ENCODE measurements around the gene NR2F2.

Gene NR2F2

DNA sequence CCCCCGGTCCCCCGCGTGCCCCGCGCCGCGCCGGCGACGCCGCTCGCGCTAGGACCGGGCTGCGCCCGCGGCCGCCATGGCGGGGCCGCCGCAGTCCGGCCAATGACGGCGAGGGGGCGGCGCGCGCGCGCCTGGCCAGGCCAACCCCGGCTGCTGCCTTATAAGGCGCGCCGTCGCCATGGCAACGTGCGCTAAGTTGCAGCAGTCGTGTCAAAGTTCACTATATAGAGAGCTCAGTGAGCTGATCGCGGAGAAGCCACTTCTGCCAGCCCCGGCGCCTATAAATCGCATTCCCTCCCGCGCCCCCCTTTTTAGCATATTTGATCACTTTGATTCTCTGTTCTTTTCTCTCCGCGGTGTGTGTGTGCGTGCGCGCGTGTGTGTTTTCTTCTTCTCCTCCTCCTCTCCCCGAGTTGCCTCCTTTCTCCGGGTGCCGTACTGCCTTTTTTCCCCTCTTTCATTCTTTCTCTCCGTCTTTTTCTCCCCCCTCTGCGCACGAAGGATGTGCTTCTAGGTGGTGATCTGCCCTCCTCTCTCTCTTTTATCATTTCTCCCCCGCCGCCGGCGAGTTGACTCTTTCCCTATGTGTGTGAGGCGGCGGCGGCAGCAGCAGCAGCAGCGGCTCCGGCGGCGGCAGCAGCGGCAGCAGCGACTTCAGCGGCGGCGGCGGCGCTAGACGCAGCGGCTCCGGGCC, at the start of gene NR2F2:
TSS of gene NR2F2 (plus strand) at position 251 of the 694 bp plus-strand sequence. CDS start 1,406 bp downstream, outside the sequence.
- DNase-seq, result peak; percentile 5

DNA sequence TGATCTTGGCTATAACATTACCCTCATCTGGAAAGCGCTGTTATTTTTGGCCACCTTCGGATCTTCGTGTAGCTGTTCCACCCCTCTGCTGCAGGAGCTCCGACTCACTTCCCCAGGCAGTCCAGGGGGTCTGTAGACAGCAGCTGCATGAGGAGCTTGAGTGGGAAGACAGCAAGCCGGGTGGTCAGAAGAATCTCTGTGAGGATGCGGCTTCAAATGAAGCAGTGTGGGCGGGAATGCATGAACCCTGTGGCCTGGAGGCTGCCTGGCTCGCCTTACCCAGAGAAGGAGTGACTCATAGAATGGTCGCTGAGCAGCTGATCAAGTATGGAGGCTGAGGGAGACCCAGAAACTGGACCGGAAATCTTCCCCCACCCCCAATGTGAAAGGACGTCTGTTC, 45.2 kb upstream of the NR2F2 start:
- no peak for DNase-seq

DNA sequence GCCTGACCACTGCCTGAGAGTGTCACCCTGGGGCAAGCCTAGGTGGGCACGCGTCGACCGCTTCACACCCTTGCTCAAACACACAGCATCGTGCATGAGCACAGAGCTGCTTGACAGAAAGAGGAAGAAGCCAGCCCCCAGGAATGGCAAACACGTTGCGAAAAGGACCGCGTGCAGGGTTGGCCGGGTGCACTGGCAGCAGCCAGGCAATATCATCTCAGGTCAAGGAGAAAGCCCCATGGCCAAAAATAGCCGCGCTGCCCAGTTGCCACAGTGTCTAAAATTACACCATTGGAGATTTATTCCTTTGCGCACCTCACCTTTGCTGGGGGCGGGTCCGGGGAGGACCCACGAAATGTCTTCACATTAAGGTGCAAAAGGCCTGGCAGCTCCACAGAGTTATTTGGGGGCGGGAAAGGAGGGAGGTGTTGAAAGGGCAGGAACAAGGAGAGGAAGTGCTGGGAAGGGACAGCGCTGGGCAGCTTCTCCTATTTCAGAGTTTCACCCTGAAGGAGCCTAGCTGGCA, 44.7 kb upstream of the NR2F2 start:
- DNase-seq, result no peak

DNA sequence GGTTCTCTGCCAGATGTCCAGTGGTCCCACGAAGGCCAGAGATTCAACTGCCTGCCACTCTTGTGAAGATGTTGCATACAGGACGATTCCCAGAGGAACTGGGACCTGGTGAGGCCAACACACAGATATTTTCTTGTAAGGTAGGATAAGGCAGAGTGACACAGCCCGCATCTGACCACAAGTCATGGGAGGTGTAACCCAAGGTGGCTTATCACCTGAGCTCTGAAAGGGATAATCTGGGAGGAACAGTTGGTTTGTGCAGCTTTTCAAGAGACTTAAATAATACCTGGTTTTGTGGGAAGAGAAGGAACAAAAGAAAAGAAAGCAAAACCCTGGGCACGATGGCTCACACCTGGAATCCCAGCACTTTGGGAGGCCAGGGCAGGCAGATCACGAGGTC, 39.8 kb upstream of the NR2F2 start:
- DNase-seq, result no peak

DNA sequence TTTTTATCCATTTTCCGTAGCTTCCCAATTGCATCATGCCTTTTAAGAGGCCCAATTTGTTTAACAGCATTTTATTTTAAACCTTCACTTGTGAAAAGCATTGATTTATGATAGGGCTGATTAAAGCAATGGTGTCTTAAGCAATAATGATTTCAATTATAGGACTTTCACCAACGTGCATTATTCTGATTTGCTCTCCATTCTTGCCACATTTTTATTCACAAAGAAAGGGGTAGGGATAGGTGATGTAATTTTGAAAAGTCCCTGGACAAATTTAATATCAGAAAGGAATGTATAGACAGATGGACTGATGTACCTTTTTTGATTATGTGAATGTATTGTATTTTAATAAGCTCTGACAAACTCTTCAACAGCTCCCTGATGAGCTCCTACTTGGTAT, 37.9 kb upstream of the NR2F2 start:
- no peak for DNase-seq

DNA sequence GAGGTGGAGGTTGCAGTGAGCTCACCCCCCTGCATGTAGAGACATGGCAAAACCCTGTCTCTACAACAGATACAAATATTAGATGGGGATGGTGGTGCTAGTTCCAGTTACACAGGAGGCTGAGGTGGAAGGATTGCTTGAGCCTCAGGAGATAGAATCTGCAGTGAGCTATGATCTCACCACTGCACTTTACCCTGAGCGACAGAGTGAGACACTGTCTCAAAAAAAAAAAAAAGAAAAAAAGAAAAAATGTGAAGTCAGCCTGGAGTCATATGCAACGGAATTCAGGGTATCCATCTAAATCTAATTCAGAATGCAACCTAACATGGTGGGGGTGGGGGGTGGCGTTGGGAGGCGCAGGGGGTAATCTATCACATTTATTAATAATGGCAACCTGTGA, 37.1 kb upstream of the NR2F2 start:
- DNase-seq, result no peak

DNA sequence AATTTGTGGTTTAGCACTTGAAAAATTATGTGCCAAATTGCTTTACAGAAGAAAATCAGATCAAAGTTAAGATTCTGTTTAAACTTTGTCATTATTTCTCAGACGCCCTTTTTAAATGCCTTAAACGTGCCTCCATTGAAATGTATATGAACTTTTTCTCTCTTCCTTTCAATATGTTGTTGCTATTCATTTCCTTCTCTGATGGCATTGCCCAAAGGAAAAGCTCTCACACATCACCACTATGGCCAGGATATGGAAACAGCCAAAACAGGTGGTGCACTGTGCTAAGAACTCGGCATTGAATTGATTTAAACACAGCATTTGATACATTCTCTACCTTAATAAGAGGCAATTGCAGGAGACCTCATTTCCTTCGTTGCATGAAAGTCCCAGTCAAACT, 35.7 kb upstream of the NR2F2 start:
- no peak for DNase-seq

DNA sequence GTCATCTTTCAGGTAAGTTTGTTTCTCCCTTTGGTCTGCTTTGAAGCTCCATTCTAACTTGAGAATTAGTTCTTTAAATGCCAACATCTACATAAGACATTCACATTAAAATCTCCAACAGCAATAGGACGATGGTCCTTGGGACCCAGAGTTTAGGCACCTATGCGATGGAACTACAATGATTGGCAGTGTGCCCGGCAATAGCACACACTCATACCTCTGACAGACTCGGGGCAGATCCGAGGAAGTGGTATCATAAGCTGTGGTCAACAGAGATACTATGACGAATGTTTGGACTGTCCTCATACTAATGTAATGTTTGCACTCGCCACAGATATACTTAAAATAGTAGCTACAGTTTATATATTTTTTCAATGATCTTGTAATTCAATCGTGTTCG, 34.2 kb upstream of the NR2F2 start:
- no peak for DNase-seq

DNA sequence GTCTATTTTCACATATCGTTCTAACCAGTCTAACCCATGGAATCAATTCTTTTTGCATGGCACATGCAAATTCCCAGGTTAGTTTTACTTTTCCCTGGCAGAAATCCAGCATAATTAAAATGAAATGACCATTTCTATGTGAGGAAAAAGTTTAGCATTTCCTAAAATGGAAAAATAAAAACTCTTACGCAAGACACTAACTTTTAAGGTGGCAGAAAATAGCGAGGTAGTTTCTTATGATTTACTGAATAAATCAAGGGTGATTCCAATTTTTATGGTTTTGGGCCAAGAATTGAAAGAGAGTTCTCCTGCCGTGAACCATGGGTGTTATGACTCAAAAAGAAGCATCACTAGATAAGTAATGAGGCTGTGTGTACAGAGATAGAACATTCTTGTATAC, 32.7 kb upstream of the NR2F2 start:
- no peak for DNase-seq

DNA sequence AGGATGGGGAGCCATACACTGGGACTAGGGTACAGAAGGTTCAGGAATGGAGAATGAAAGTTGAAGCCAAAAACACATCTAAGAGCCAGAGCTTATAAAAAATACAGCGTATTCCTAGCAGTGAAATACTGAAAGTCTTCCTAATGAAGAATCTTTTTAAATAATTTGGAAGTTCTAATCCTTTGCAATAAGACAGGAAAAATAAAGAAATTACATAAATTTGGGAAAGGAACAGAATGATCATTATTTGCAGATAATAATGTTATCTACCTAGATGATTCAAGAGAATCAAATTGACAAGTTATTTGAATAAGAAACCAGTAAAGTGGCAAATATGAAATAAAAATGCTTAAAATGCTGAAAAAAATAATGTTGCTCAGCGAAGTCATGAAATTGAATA, 32.3 kb upstream of the NR2F2 start:
- no peak for DNase-seq

DNA sequence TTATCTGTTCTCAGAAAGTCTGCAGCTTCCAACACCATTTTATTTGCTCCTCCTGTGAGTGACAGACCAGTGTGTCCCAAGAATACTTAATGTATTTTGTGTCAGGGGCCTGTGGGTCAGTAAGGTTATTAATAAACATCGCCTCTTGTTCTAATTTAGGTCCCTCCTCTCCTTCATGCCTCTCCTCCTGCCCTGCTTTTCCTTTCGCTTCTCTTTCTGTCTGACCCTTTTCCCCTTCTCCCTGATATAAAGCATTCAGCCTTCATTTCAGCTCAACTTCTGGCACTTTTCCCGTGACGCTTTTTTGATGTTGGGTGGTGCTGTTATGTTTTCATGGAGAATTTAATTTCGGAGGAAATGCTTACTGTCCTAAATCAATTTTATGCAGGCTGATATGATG, 29.7 kb upstream of the NR2F2 start:
- DNase-seq, result no peak

DNA sequence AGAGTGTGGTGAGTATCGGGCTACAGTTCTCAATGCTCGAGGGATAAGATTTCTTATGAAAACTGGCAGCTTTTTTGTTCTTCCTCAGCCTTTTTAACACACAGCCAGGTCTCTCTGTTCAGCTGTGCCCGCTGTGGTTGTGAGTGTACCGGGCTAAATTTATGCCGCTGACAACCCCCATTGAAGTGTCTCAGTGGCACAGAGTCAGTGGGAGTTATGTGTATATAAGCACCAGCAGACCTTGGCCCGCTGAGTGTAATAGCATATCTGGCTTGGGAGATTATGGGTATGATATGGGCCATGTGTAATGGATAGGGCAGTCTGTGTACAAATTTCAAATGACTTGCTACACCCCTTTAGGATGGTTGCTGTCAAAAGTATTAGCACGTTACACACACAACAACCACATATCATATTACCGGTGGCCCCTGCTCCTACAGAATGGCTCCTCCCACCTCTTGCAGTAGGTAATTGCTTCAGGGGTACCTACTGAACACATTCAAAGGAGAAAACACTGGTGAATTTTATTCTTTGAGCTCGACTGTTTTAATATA, 26.9 kb upstream of the NR2F2 start:
- DNase-seq, result no peak

DNA sequence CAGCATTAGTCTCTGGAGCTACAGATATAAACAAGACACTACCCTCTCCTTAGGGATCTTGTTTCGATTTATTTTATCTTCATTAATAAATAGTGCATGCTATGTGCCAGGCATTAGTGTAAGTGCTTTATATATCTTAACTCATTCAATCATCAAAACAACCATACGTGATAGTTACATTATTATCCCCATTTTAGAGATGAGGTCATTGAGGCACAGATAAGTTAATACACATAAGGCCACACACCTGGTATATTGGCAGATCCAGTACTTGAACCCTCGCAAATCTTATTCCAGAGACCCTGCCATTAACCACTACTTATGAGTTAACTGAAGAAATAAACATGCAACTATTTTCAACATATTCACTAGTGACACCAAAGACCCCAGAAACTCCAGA, 25.7 kb upstream of the NR2F2 start:
- no peak for DNase-seq

DNA sequence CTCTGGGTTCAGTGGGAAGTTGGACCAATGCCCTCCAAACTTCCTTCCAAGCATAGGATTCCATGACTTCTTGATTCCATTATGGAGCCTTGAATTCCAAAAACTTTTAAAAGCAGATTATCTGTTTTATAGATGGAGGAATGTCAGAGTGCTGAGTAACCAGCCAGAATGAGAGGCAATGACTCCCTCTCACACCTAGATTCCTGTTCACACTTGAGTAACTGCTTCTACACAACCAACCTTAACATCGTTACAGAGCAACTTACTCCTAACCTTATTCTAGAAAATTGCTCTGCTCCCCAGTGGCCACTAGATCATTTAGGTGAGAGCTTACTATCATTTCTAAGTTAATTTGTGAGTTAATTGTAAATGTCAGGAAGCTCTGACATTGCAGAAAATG, 24.2 kb upstream of the NR2F2 start:
- no peak for DNase-seq

DNA sequence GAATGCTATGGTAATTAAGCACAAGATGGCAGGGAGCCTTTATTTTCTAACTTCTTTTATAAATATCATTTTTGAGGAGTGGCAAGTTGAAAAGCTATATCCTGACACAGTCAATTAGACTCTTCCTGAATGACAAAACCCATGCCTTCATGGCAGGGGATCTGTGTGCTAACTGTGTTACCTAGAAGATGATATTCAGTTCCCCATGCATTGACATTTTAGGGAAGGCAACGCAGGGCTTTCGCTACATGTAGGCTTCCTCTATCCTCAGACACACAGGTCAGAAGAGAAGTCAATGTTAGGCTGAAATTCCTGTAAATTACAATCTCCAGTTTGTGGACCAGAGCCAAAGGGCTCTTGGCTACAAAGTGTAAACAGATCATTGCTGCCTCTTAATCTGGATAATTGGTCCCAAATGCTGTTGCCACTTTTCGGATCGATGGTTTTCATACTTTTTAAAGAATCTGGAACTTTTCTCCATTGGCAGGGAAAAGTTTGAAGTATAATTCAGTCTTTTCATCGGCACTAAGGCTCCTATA, 22.6 kb upstream of the NR2F2 start:
- DNase-seq, result no peak

DNA sequence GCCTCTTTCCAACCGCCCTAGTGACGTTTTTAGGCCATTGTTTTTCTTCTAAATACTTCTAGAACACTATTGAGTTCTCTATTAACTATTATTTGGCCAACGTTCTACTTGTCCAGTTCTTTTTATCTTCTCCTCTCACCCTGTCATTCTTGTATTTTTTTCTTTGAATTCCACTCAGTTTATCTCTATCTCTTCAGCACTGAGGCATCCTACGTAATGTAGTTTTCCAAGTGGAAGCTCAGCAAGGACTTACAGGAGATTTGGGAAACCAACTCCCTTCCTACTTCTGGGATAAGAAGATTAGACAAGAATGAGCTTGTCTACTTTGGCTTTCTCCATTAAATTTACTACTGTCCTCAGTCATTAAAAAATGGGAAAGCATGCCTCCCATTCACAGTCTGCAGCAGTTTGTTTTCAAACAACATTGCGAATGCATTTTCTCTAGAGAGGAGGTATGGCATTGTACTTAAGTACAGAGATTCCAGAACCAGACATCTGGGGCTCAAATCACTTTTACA, 21.3 kb upstream of the NR2F2 start:
- DNase-seq, result no peak

DNA sequence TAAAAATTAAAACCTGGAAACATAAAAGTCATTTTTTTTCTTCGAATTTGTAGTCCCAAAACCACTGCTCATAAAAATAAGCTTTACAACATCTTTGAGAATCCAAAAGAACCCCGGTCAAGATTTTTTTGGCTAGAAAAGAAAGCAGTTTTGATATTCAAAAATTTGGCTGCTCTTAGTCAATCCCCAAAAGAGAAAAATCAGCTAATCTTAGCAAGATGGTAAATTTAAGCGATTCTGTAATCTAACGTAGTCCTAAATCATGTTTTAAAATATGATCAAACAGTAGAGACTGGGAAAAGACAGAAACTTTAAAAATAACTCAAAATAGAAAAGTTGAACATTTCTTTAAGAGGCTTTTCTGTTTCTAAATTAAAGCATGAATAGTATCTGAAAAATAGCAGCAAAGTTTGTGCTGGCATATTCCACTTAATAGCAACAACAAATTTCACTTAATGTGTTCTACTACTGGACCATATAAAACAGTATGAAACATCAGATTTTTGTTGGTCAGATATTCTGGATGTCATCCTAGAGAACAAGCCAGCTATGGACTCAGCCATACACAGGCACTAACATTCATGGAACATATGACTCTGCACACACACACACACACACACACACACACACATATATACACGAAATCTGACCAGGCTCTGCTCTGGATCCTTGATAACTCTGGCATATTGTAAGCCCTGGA, 19.1 kb upstream of the NR2F2 start:
- no peak for DNase-seq

DNA sequence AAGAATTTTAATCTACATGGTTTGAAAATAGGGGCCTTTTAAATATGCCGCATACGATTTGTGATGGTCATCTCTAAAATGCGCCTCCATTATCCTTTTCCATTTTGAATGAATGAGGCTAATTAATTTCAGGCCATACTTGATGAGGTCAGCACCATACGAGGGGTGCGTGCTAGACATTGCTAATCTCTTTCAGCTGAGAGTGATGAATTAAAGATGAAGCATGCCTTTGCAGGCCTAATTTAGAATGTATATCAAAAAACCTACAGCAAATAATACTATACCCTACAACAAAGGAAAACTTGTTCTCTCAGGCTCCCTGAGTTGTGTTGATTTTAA, 18.6 kb upstream of the NR2F2 start:
- DNase-seq, result no peak

DNA sequence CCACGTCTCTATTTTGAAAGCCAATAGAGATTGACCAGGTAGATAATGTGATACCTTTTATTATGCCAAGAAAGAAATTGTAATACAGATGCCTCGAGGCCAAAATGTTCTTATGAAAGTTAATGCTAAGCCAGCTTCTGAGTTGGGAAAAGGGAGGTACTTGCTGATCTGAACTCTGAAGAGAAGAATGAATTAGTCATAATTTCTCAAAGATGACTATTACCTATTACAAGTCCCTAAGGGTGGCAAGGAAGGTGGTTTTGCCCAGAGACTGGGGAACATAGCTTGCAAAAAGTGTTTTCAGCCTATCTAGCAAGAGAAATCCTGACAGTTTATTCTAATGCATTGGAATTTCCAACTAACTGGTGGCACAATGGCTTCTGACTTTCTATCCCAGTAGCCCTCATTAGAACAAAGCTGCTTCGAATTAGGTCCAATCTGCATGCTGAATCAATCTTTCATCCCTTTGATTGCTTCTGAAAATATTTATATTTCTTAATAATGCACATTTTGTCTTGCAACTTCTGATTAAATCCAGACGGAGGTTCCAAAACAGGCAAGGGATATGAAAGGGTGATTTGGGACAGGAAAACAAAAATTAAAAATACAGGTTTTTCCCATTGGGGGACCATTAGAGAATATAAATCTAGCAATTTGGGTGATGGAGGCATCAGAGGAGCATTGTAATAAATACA, 17.7 kb upstream of the NR2F2 start:
- DNase-seq, result no peak

DNA sequence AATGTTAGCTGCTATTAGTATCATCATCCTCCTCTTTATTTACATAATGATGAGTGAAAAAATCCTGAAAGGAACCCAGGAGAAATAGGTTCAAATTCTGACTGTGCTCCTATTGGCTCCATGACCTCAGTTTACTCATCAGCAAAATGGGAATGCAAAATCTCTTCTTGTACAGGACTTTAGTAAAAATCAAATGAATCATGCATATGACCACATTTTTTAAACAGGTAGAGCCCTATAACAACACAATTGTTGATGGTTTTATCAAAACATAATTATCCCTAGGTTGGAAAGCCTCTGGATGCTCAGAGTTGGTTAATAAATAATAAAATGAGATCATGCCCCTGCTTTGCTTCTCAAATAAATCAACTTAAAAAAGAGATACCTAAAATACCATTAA, 16.0 kb upstream of the NR2F2 start:
- no peak for DNase-seq

DNA sequence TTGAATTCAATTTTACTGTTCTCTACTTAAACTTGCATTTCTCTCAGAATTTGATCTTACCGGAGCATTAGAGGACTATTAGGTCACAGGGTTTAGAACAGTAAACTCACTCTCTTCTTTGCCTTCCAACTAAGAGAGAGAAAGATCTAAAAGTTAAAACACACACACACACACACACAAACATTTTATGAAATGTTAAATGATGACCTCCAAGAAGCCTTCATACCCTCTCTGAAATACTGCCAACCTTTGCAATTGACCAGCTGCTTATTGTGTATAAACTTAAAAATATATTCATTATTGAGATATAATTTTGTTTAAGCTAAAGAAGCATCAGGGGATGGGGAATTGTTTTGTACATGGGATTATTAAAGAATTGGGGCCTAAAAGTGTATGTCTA, 15.5 kb upstream of the NR2F2 start:
- DNase-seq, result no peak

DNA sequence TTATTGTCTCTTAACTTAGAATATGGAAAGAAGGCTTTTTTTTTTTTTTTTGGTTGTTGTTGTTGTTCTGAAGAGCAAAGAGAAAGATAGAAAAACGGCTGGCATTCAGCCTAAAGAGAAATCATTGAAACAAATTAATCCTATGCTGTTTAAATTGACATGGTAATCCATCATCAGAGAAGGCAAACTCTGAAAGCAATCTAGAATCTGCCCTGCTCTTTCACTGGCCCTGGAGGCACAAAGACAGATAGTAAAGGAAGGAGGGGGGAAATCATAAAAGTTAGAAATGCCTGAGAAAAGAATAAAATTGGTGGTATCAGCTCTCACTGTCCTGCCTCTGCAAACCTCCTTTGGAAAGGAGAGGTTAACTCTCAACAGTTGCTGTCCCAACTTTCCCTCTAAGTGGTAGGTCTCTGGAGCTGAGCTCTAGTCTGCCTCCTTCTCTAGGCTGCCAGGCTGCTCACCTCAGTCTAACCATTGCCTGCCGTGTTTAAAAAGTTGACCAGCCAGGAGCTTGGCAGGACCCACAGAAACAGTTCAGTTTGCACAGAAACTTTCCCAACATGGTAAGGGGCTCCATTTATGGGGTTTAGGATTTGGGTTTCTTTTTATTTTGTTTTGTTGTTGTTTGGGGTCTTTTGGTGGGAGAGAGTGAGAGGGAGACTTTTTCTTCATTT, 13.4 kb upstream of the NR2F2 start:
- DNase-seq, result no peak

DNA sequence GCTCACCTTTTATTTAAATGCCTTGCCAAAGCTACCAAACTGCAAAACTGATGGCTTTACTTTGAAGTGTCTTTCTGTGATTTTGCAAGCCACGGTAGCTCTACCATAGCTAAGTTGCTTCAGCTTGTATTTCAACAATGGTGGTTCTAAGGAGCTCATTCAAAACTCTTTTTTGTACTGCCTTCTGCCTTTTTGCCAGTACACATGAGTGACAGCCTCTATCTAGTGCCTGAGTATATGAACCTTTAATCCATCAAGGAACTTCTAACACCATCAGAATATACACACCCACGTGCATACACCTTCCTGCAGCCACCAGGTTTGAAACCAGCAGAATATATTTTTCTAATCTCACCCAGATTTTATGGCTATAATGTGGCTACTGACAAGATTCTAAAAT, 10.4 kb upstream of the NR2F2 start:
- no peak for DNase-seq

All from activated effector memory CD4-positive, alpha-beta T cell treated with Interleukin-2 at 50 U/mL for 16 hours (primary cell).